Gastrocnemius medialis (tissue), 4 donors: ENCODE results near the gene SCMH1. TPM values are rescaled to one million over a fixed set of nuclear protein-coding genes. Genes with fewer than 3 reads are reported as not detected.
A peak's percentile ranks its signal among the peaks of the same experiment; 100 is the strongest.

ENCODE experiments used
- ATAC-seq, 2 donors: fragments of 150-250 bp; one replicate each; pipeline ENCODE4 v1.9.1; 2016
- DNase-seq, 2 donors: peaks; one replicate each; pipeline ENCODE4 v3.0.0-alpha.2; 2019
- H3K27ac ChIP-seq, 4 donors: fragments of 200-600 bp; sonication (generic); 1 replicate in 1 of 4; 2 replicates in 3 of 4; pipeline ENCODE4 v1.5.1; 2016 to 2018; ENCODE audit warnings: mild to moderate bottlenecking in 2 of 4, moderate library complexity in 1 of 4
- H3K27me3 ChIP-seq, 3 donors: fragments of 200-600 bp; sonication (generic) in 2 of 3; 1 replicate in 1 of 3; 2 replicates in 2 of 3; pipeline versions ENCODE4 v1.5.1 to v1.6.0; 2016 to 2019; ENCODE audit warnings: mild to moderate bottlenecking in 1 of 3, moderate library complexity in 1 of 3
- H3K36me3 ChIP-seq, 2 donors: fragments of 200-600 bp; sonication (generic) in 1 of 2; one replicate each; pipeline ENCODE4 v1.5.1; 2017 to 2018
- H3K4me1 ChIP-seq, 2 donors: fragments of 200-600 bp; sonication (generic) in 1 of 2; one replicate each; pipeline ENCODE4 v1.5.1; 2016 to 2017; ENCODE audit warnings: mild to moderate bottlenecking in 2 of 2
- H3K4me3 ChIP-seq, 4 donors: fragments of 200-600 bp; sonication (generic) in 3 of 4; 1 replicate in 1 of 4; 2 replicates in 3 of 4; pipeline ENCODE4 v1.5.1; 2016 to 2019; ENCODE audit warnings: mild to moderate bottlenecking in 2 of 4
- H3K9me3 ChIP-seq, 3 donors: fragments of 200-600 bp; sonication (generic) in 2 of 3; 1 replicate in 1 of 3; 2 replicates in 2 of 3; pipeline ENCODE4 v1.5.1; 2016 to 2019
- POLR2A ChIP-seq, 2 donors: fragments of 450-650 bp; IDR thresholded peaks; one replicate each; pipeline ENCODE4 v1.6.1; 2017; ENCODE audit warnings: antibody characterized with exemption in 2 of 2, mild to moderate bottlenecking in 2 of 2, moderate library complexity in 2 of 2
- in situ Hi-C, 4 donors: fragments of 200-750 bp; cut with MboI; loops; one replicate each; pipeline versions ENCODE4 v1.15.0 to v1.8.0; 2017; ENCODE audit warnings: low sequenced_read_pairs in 4 of 4
- intact Hi-C: fragments of 100-400 bp; cut with DNase I; formaldehyde crosslinking; loops from one replicate; pipeline ENCODE4 v1.15.1; 2023; ENCODE audit warnings: low total_unique reads
- total RNA-seq, 4 donors: library from RNA; depleted of rRNA; stranded (reverse); fragments of >200 nt; gene quantifications; one replicate each; pipeline versions ENCODE4 v1.1.0 to v1.2.3, GENCODE V29; 2016
- TF ChIP-seq, protein P1 (sequence below), 5 experiments: fragments of 450-650 bp in 3 of 5; fragments of 200-600 bp in 2 of 5; sonication (generic) in 2 of 5; IDR thresholded peaks in 4 of 5; conservative IDR thresholded peaks in 1 of 5; 1 replicate in 4 of 5; 2 replicates in 1 of 5; pipeline ENCODE4 v1.5.1; 2016 to 2019; ENCODE audit warnings: antibody characterized with exemption in 5 of 5, mild to moderate bottlenecking in 3 of 5, moderate library complexity in 3 of 5

SCMH1 gene
- total RNA-seq, 4 donors from 2014 or later: 17.1 to 29.4 (median 25.5) TPM

DNA sequence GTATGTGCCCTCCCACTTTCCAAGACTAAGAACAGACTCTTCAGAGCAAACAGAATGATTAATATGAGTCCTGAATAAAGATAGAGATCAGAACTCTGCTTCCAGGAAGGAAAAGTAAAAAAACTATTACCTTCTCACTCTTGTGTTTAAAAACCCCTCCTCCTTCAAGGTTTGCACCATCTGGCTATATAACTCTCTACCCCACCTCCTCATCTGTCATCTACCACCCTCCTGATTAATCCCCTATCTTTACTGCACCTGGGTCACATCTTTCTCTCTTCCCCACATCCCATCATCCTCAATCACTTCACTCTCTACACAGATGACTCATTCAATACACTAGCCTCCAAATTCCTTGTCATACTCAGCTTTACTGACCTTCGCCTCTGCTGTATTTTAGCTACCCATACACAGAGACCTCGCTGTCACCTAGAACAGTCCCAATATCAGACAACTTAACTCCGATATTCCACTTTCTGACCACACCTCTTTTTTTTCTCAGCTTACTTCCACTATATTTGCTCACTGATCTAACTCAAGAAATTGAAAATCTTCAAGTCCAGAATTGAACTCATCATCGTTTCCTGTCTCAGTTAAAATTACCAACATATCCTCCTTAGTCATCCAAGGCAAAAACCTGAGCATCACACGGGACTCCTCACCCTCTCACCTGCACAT, 3.7 kb downstream of the SCMH1 start:
- H3K4me1 ChIP-seq: peaks cover 20 to 22% of the 10 kb centered on the region in 2 donors
- TF ChIP-seq, protein P1, sequence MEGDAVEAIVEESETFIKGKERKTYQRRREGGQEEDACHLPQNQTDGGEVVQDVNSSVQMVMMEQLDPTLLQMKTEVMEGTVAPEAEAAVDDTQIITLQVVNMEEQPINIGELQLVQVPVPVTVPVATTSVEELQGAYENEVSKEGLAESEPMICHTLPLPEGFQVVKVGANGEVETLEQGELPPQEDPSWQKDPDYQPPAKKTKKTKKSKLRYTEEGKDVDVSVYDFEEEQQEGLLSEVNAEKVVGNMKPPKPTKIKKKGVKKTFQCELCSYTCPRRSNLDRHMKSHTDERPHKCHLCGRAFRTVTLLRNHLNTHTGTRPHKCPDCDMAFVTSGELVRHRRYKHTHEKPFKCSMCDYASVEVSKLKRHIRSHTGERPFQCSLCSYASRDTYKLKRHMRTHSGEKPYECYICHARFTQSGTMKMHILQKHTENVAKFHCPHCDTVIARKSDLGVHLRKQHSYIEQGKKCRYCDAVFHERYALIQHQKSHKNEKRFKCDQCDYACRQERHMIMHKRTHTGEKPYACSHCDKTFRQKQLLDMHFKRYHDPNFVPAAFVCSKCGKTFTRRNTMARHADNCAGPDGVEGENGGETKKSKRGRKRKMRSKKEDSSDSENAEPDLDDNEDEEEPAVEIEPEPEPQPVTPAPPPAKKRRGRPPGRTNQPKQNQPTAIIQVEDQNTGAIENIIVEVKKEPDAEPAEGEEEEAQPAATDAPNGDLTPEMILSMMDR (IDR thresholded peaks at IDR 0.05 in 4 of 5, conservative IDR thresholded peaks at IDR 0.05 in 1 of 5): no peak
- no peak for TF ChIP-seq POLR2A (IDR thresholded peaks at IDR 0.05)
- no peaks in the 10 kb centered on the region for H3K27me3 ChIP-seq
- in situ Hi-C loops: loop anchor here in 1 of 4 donors (25.0 kb wide), 1 partner anchor 201 kb away; no protein-coding TSS in a partner anchor
- H3K36me3 ChIP-seq: no peaks in the 10 kb centered on the region
- no peaks in the 10 kb centered on the region for H3K9me3 ChIP-seq
- no peak for DNase-seq
- no peak overlapping the region for H3K4me3 ChIP-seq
- ATAC-seq: no peak
- intact Hi-C loops: no loop called here
- H3K27ac ChIP-seq: no peak overlapping the region

DNA sequence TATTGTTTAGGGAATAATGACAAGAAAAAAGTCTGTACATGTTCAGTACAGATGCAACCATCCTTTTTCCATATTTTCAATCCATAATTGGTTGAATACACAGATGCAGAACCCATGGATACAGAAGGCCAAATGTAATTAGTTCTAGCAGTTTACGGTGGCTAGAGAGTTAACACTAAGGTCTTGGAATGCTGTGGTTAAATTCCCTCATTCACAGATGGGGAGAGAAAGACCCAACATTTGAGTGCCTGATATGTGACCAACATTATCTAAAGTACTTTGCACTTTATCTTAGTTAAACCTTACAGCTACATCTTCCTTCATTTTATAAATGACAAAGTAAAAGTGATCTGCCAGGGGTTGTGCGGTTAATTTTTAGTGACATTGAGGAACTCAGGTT, 5.3 kb downstream of the SCMH1 start:
- no peak for ATAC-seq
- H3K9me3 ChIP-seq: no peaks in the 10 kb centered on the region
- no peaks in the 10 kb centered on the region for H3K36me3 ChIP-seq
- no peaks in the 10 kb centered on the region for H3K27me3 ChIP-seq
- TF ChIP-seq POLR2A (IDR thresholded peaks at IDR 0.05): no peak
- TF ChIP-seq, protein P1 (IDR thresholded peaks at IDR 0.05 in 4 of 5, conservative IDR thresholded peaks at IDR 0.05 in 1 of 5): no peak
- in situ Hi-C loops (loop anchor here in 1 of 4 donors (25.0 kb wide), 1 partner anchor 199 kb away; no protein-coding TSS in a partner anchor), intact Hi-C loops (no loop called here)
- DNase-seq: no peak
- H3K4me3 ChIP-seq: no peak overlapping the region
- H3K27ac ChIP-seq: no peak overlapping the region
- H3K4me1 ChIP-seq: peaks cover 19 to 22% of the 10 kb centered on the region in 2 donors

DNA sequence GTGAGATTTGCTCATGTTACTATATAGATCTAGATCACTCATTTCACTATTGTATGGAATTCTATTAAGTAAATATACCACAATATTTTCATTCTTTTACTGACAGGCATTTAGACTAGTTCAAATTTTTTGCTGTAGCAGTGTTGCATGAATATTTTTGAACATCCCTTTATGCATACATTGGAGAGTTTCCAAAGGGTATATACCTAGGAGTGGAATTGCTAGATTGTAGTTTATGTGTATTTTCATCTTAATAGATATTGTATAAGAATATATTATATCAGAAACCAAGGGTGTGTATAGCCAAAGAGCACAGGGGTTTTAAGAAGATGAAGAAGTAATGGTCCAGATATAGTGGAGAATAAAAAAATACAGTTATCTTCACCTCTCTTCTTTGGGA, 6.2 kb downstream of the SCMH1 start:
- Histone ChIP-seq H3K27ac (no peak overlapping the region), H3K4me1 (peaks cover 19 to 22% of the 10 kb centered on the region in 2 donors), H3K27me3 (no peaks in the 10 kb centered on the region), H3K36me3 (no peaks in the 10 kb centered on the region), H3K4me3 (no peak overlapping the region), H3K9me3 (no peaks in the 10 kb centered on the region)
- in situ Hi-C loops: loop anchor here in 1 of 4 donors (25.0 kb wide), 1 partner anchor 199 kb away; no protein-coding TSS in a partner anchor
- intact Hi-C loops: no loop called here
- TF ChIP-seq POLR2A (IDR thresholded peaks at IDR 0.05): no peak
- TF ChIP-seq, protein P1 (IDR thresholded peaks at IDR 0.05 in 4 of 5, conservative IDR thresholded peaks at IDR 0.05 in 1 of 5): no peak
- DNase-seq: no peak
- ATAC-seq: no peak

DNA sequence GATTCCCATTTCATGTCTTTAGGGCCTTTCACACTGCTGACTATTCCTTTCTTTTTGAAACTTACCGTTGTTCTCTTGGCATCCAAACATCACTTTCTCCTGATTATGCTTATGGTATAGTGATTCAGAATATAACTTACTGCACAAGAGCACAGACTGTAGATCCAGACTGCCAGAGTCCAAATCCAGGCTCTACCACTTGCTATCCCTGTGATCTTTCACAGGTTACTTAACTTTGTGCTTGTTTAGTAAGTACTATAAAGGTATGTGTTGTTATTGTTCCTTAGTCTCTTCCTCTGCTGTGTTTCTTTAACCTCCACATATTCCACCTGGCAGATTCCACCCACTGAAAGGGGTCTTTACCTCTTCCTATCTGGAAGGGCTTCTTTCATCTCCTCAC, 8.4 kb downstream of the SCMH1 start:
- ATAC-seq: no peak
- in situ Hi-C loops (loop anchor here in 1 of 4 donors (25.0 kb wide), 1 partner anchor 196 kb away; no protein-coding TSS in a partner anchor), intact Hi-C loops (no loop called here)

More for the DNA sequence above, 8.4 kb downstream of the SCMH1 start:
- TF ChIP-seq POLR2A (IDR thresholded peaks at IDR 0.05): no peak
- TF ChIP-seq, protein P1 (IDR thresholded peaks at IDR 0.05 in 4 of 5, conservative IDR thresholded peaks at IDR 0.05 in 1 of 5): no peak
- Histone ChIP-seq H3K4me1 (peaks cover 5 to 16% of the 10 kb centered on the region in 2 donors), H3K36me3 (no peaks in the 10 kb centered on the region), H3K27me3 (no peaks in the 10 kb centered on the region), H3K9me3 (no peaks in the 10 kb centered on the region), H3K27ac (peak overlapping the region in 2 of 4 donors; percentile 38 to 39), H3K4me3 (no peak overlapping the region)
- DNase-seq: no peak
